Esophagus muscularis mucosa (tissue), 4 donors: ENCODE measurements around the gene PCDHGB1. TPM values are rescaled to one million over a fixed set of nuclear protein-coding genes. Genes with fewer than 3 reads are reported as not detected.

Experiments used
- DNase-seq: peaks from one replicate; pipeline ENCODE4 v3.0.0-alpha.2; 2017; ENCODE audit errors: extremely low spot score
- H3K27ac ChIP-seq, 4 donors: fragments of 200-600 bp; sonication (generic); replicated peaks in 1 of 4; 1 replicate in 3 of 4; 2 replicates in 1 of 4; pipeline ENCODE4 v1.5.1; 2016 to 2019; ENCODE audit warnings: mild to moderate bottlenecking in 1 of 4
- H3K27me3 ChIP-seq, 4 donors: fragments of 200-600 bp; sonication (generic); one replicate each; pipeline versions ENCODE4 v1.5.1 to v1.6.0; 2016 to 2019
- H3K36me3 ChIP-seq, 4 donors: fragments of 200-600 bp; sonication (generic); one replicate each; pipeline ENCODE4 v1.5.1; 2016 to 2019
- H3K4me1 ChIP-seq, 4 donors: fragments of 200-600 bp; sonication (generic); one replicate each; pipeline ENCODE4 v1.5.1; 2016 to 2019
- H3K4me3 ChIP-seq, 4 donors: fragments of 200-600 bp; sonication (generic); 1 replicate in 2 of 4; 2 replicates in 2 of 4; pipeline ENCODE4 v1.5.1; 2016 to 2019; ENCODE audit warnings: mild to moderate bottlenecking in 4 of 4, moderate library complexity in 1 of 4
- H3K9me3 ChIP-seq, 4 donors: fragments of 200-600 bp; sonication (generic); 1 replicate in 3 of 4; 2 replicates in 1 of 4; pipeline ENCODE4 v1.5.1; 2016 to 2019
- EP300 ChIP-seq: sonication (generic); formaldehyde crosslinking; IDR thresholded peaks from one replicate; pipeline ENCODE4 v1.6.1; 2017; ENCODE audit warnings: antibody characterized with exemption
- POLR2A ChIP-seq: fragments of 450-650 bp; IDR thresholded peaks from one replicate; pipeline ENCODE4 v1.6.1; 2017; ENCODE audit warnings: antibody characterized with exemption, moderate library complexity, mild to moderate bottlenecking, low read depth
- POLR2AphosphoS5 ChIP-seq, 2 donors: sonication (generic); formaldehyde crosslinking; IDR thresholded peaks; one replicate each; pipeline ENCODE4 v1.6.1; 2017; ENCODE audit warnings: antibody characterized with exemption in 2 of 2
- WGBS: methylation state at CpG from one replicate; pipeline ENCODE4 v1.1.5; 2018; 5-methylcytosine and 5-hydroxymethylcytosine counted together
- intact Hi-C: fragments of 100-400 bp; cut with DNase I; formaldehyde crosslinking; loops from one replicate; pipeline ENCODE4 v1.15.1; 2023
- total RNA-seq, 4 donors: library from RNA; depleted of rRNA; stranded (reverse); fragments of >200 nt; gene quantifications; one replicate each; pipeline versions ENCODE4 v1.1.0 to v1.2.1, GENCODE V29; 2016
- TF ChIP-seq, protein P1 (sequence below), 3 experiments: fragments of 200-600 bp in 2 of 3; fragments of 450-650 bp in 1 of 3; sonication (generic) in 2 of 3; IDR thresholded peaks; one replicate each; pipeline ENCODE4 v1.5.1; 2017 to 2019; ENCODE audit warnings: antibody characterized with exemption in 3 of 3, mild to moderate bottlenecking in 2 of 3, moderate library complexity in 1 of 3

PCDHGB1 gene
- total RNA-seq, 4 donors from 2014 or later, result 2.7 to 5.1 (median 3.0) TPM

DNA sequence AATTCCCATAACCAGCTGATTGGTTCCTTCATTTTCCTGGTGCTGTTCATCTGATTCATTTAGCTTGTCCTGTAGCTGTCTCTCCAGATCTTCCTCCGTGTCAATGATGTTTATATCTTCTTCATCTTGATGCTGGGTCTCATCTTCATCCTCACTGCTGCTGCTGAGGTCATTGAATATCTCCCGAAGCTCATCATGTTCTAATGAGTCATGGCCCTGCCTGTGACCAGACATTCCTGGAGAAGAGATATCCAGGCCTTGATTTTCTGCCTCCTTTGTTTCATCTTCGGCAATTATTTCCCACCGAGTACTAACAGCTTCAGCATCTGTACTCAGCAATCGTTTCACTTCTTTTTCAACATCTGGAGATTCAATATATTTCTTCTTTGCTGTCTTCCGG is 30.7 kb upstream of the PCDHGB1 start:
- intact Hi-C loops, result no loop called here
- H3K4me1 ChIP-seq, result peaks cover 4 to 11% (median 7%) of the 10 kb centered on the region in 4 donors
- H3K4me3 ChIP-seq, result peak overlapping the region in 2 of 4 donors; percentile 3 to 74
- H3K36me3 ChIP-seq, result peaks cover 18 to 46% (median 42%) of the 10 kb centered on the region in 4 donors
- H3K27me3 ChIP-seq, result no peaks in the 10 kb centered on the region
- 93% methylated on average over 6 of the region's 6 CpGs for WGBS
- DNase-seq, result no peak
- TF ChIP-seq, protein P1, sequence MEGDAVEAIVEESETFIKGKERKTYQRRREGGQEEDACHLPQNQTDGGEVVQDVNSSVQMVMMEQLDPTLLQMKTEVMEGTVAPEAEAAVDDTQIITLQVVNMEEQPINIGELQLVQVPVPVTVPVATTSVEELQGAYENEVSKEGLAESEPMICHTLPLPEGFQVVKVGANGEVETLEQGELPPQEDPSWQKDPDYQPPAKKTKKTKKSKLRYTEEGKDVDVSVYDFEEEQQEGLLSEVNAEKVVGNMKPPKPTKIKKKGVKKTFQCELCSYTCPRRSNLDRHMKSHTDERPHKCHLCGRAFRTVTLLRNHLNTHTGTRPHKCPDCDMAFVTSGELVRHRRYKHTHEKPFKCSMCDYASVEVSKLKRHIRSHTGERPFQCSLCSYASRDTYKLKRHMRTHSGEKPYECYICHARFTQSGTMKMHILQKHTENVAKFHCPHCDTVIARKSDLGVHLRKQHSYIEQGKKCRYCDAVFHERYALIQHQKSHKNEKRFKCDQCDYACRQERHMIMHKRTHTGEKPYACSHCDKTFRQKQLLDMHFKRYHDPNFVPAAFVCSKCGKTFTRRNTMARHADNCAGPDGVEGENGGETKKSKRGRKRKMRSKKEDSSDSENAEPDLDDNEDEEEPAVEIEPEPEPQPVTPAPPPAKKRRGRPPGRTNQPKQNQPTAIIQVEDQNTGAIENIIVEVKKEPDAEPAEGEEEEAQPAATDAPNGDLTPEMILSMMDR (IDR thresholded peaks at IDR 0.05), result no peak
- TF ChIP-seq EP300 (no peak), POLR2A (no peak), POLR2AphosphoS5 (IDR thresholded peaks at IDR 0.05) (no peak)
- H3K27ac ChIP-seq, result no peak overlapping the region
- H3K9me3 ChIP-seq, result peaks cover 23 to 81% (median 66%) of the 10 kb centered on the region in 4 donors

DNA sequence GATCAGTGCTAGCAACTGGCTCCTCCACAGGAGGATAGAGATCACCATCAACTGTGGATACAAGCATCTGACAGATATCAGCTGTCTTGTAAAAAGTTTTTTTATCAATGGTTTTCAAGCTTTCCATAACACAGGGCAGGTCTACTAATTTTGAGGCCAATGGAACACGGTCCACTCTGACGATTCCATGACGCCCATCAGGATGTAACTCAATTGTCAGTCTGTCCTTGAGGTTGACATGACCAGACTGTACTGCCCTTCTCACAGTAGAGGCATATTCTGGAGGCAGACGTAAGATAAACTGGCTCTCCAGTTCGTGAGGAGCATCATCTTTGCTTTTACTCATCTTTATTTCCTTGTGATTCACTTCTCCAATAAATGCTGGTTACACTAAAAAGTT is 30.2 kb upstream of the PCDHGB1 start:
- intact Hi-C loops, result loop anchor here (5.0 kb wide), 1 partner anchor 238 kb away; no protein-coding TSS in a partner anchor
- peak overlapping the region in 1 of 4 donors; percentile 90 for H3K27ac ChIP-seq
- peak overlapping the region; percentile 58 to 74 (median 70) for H3K4me3 ChIP-seq
- no peak for DNase-seq
- H3K27me3 ChIP-seq, result no peaks in the 10 kb centered on the region
- WGBS, result 68% methylated on average over 5 of the region's 5 CpGs
- H3K9me3 ChIP-seq, result peaks cover 23 to 76% (median 62%) of the 10 kb centered on the region in 4 donors
- peaks cover 4 to 11% (median 7%) of the 10 kb centered on the region in 4 donors for H3K4me1 ChIP-seq
- no peak for TF ChIP-seq POLR2A
- no peak for TF ChIP-seq EP300
- no peak for TF ChIP-seq POLR2AphosphoS5 (IDR thresholded peaks at IDR 0.05)
- peaks cover 18 to 46% (median 42%) of the 10 kb centered on the region in 4 donors for H3K36me3 ChIP-seq

DNA sequence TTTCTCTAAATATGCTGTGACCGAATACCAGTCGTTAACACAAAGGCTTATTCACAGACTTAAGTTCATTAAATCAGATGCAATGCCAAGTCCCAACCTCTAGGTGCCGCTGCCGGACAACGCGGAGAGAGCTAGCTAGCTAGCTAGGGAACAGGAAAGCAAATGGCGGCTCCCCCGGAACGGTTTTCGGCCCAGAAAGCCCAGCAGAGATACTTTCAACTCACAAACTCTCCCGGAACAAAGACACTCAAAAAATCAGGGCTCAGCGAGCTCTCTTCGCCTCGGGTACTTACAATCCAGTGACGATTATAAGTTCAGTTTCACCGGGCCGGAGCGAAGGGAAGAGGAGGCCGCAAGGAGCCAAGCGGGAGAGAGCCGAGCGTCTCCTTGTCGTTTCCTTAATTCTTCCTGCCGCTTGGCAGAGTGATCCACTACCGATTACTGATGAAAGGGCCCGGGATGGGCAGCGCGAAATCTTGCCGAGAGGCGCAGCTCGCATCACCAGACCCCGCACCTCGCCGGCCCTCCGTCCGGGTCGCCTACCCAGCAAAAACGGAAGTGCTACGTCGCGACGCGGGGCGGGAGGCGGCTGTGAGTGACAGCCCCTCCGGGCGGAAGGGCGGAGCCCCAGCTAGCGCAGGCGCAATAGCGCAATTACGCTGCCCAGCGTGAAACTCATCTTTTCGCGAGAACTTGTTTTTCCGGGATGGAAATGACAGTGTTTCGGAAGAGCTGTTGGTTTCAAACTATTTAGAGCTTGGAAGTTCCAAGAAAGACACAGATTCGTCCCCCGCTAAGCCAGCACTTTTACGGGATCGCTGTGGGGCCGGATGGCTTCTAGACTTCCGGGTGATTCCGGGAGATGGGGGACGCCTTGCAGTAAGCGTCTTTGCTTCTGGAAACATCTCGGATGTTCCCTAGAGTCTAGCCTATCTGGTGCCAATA is 29.4 kb upstream of the PCDHGB1 start, which contains the start of gene TAF7:
TSS of gene TAF7 (minus strand) at position 560 of the 945 bp plus-strand sequence. CDS start 740 bp downstream, outside the sequence.
- no peaks in the 10 kb centered on the region for H3K27me3 ChIP-seq
- intact Hi-C loops, result loop anchor here (5.0 kb wide), 1 partner anchor 237 kb away; no protein-coding TSS in a partner anchor
- H3K9me3 ChIP-seq, result peaks cover 23 to 68% (median 54%) of the 10 kb centered on the region in 4 donors
- peaks cover 4 to 11% (median 7%) of the 10 kb centered on the region in 4 donors for H3K4me1 ChIP-seq
- peak within 1 kb of the TSS; percentile 90 to 92 (median 92) for H3K27ac ChIP-seq
- 2% methylated on average over 57 of the region's 67 CpGs for WGBS
- peak within 1 kb of the TSS; percentile 58 to 74 (median 70) for H3K4me3 ChIP-seq
- no peak for TF ChIP-seq EP300
- TF ChIP-seq POLR2AphosphoS5 (IDR thresholded peaks at IDR 0.05), result peak; percentile 95 to 98
- TF ChIP-seq POLR2A, result peak; percentile 90
- TF ChIP-seq, protein P1 (IDR thresholded peaks at IDR 0.05), result peak; percentile 64 to 80 (median 70)
- peak; percentile 95 for DNase-seq
- peaks cover 18 to 44% (median 40%) of the 10 kb centered on the region in 4 donors for H3K36me3 ChIP-seq

DNA sequence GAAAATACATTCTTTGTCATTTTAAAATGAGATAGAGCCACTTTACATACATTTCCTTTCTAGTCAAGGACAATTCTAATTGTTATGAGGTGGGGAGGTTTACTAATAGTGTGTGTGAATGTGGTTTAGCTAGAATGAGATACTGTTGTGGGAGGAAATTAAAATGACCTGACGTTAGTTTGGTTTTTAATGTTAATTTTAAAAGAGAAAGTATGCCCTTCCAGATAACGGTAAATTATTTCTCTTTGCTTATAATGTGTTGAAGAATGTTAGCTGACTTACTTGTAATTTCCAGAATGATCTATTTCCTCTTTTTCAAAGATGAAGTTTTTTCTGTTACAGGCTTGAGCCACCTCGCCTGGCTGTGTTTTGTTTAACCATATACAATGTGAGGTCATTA is 27.6 kb upstream of the PCDHGB1 start:
- no peak overlapping the region for H3K4me3 ChIP-seq
- no peaks in the 10 kb centered on the region for H3K27me3 ChIP-seq
- peaks cover 17 to 26% (median 23%) of the 10 kb centered on the region in 4 donors for H3K36me3 ChIP-seq
- TF ChIP-seq, protein P1 (IDR thresholded peaks at IDR 0.05), result no peak
- no peak for TF ChIP-seq POLR2A
- no peak for TF ChIP-seq POLR2AphosphoS5 (IDR thresholded peaks at IDR 0.05)
- no peak for TF ChIP-seq EP300
- intact Hi-C loops, result loop anchor here (5.0 kb wide), 1 partner anchor 235 kb away; no protein-coding TSS in a partner anchor
- peaks cover 23 to 64% (median 42%) of the 10 kb centered on the region in 4 donors for H3K9me3 ChIP-seq
- WGBS, result 94% methylated on average over 3 of the region's 3 CpGs
- no peak overlapping the region for H3K27ac ChIP-seq
- H3K4me1 ChIP-seq, result peaks cover 4 to 21% (median 9%) of the 10 kb centered on the region in 4 donors
- DNase-seq, result no peak
